ENCODE results near the gene NEXMIF. TPM values are rescaled to one million over a fixed set of nuclear protein-coding genes. Genes with fewer than 3 reads are reported as not detected.
A peak's percentile ranks its signal among the peaks of the same experiment; 100 is the strongest.
"Not testable (repeated sequence)": the region's sequence is repeated elsewhere in the genome, so short reads cannot be mapped to it uniquely, and the experiment has no call there.

NEXMIF gene
- 2.9 TPM for total RNA-seq (ENCODE audit: unreplicated experiment)
- long read RNA-seq, result 0 reads

GRCh38 chrX:74925225-74926088, at the start of gene NEXMIF:
Gene NEXMIF (minus strand): TSS chrX:74925452.
- Mint-ChIP-seq H3K27ac (ENCODE audit: unreplicated experiment) (peak within 1 kb of the TSS; percentile 85), H3K4me1 (ENCODE audit: low read depth, unreplicated experiment) (peaks cover 4% of the 10 kb centered on the region), H3K27me3 (ENCODE audit: unreplicated experiment) (peaks cover 5% of the 10 kb centered on the region), H3K36me3 (ENCODE audit: unreplicated experiment) (no peaks in the 10 kb centered on the region), H3K4me3 (ENCODE audit: unreplicated experiment) (peak within 1 kb of the TSS; percentile 96), H3K9me3 (ENCODE audit: unreplicated experiment) (peaks cover 5% of the 10 kb centered on the region)
- TF ChIP-seq CTCF (IDR thresholded peaks at IDR 0.05; ENCODE audit: partially characterized antibody, unreplicated experiment), result no peak
- peak; percentile 62 for DNase-seq

- H3K4me3 Mint-ChIP-seq (ENCODE audit: unreplicated experiment); H3K4me1 Mint-ChIP-seq (ENCODE audit: low read depth, unreplicated experiment); H3K36me3 Mint-ChIP-seq (ENCODE audit: unreplicated experiment); DNase-seq; H3K9me3 Mint-ChIP-seq (ENCODE audit: unreplicated experiment); H3K27me3 Mint-ChIP-seq (ENCODE audit: unreplicated experiment); H3K27ac Mint-ChIP-seq (ENCODE audit: unreplicated experiment): not testable (repeated sequence)
Measured at GRCh38 chrX:74961962-74962361, 36.7 kb upstream of the NEXMIF start.

GRCh38 chrX:74949717-74950116, 24.5 kb upstream of the NEXMIF start:
- TF ChIP-seq CTCF (IDR thresholded peaks at IDR 0.05; ENCODE audit: partially characterized antibody, unreplicated experiment), result no peak
- Mint-ChIP-seq H3K27me3 (ENCODE audit: unreplicated experiment) (no peaks in the 10 kb centered on the region), H3K4me3 (ENCODE audit: unreplicated experiment) (no peak overlapping the region), H3K9me3 (ENCODE audit: unreplicated experiment) (peaks cover 1% of the 10 kb centered on the region), H3K4me1 (ENCODE audit: low read depth, unreplicated experiment) (no peaks in the 10 kb centered on the region), H3K36me3 (ENCODE audit: unreplicated experiment) (no peaks in the 10 kb centered on the region), H3K27ac (ENCODE audit: unreplicated experiment) (no peak overlapping the region)
- DNase-seq, result no peak

- DNase-seq, result no peak
- no peak overlapping the region for H3K4me3 Mint-ChIP-seq (ENCODE audit: unreplicated experiment)
- peaks cover 3% of the 10 kb centered on the region for H3K9me3 Mint-ChIP-seq (ENCODE audit: unreplicated experiment)
- TF ChIP-seq CTCF (IDR thresholded peaks at IDR 0.05; ENCODE audit: partially characterized antibody, unreplicated experiment), result no peak
- H3K4me1 Mint-ChIP-seq (ENCODE audit: low read depth, unreplicated experiment), result no peaks in the 10 kb centered on the region
- H3K36me3 Mint-ChIP-seq (ENCODE audit: unreplicated experiment), result peaks cover 5% of the 10 kb centered on the region
- H3K27me3 Mint-ChIP-seq (ENCODE audit: unreplicated experiment), result no peaks in the 10 kb centered on the region
- no peak overlapping the region for H3K27ac Mint-ChIP-seq (ENCODE audit: unreplicated experiment)
Measured at GRCh38 chrX:74940414-74940813, 15.2 kb upstream of the NEXMIF start.

GRCh38 chrX:74931214-74931613, 6.0 kb upstream of the NEXMIF start:
- TF ChIP-seq CTCF (IDR thresholded peaks at IDR 0.05; ENCODE audit: partially characterized antibody, unreplicated experiment), result no peak

More at GRCh38 chrX:74931214-74931613, 6.0 kb upstream of the NEXMIF start:
- Mint-ChIP-seq H3K27me3 (ENCODE audit: unreplicated experiment) (no peaks in the 10 kb centered on the region), H3K36me3 (ENCODE audit: unreplicated experiment) (no peaks in the 10 kb centered on the region), H3K4me3 (ENCODE audit: unreplicated experiment) (no peak overlapping the region), H3K27ac (ENCODE audit: unreplicated experiment) (no peak overlapping the region), H3K9me3 (ENCODE audit: unreplicated experiment) (peaks cover 1% of the 10 kb centered on the region), H3K4me1 (ENCODE audit: low read depth, unreplicated experiment) (no peaks in the 10 kb centered on the region)
- DNase-seq, result no peak

Data from glutamatergic neuron (in vitro differentiated cells).